H1 (cell line): ENCODE measurements around the gene ZDHHC8. TPM values are rescaled to one million over a fixed set of nuclear protein-coding genes. Genes with fewer than 3 reads are reported as not detected.

ENCODE experiments used
- CTCF ChIA-PET: fragments of 300-600 bp; sonication (Branson Sonifier 250); formaldehyde crosslinking; loops from one replicate; lab custom pipeline; 2021; ENCODE audit not compliant: partially characterized antibody; lab: Charles Lee
- POLR2A ChIA-PET: fragments of 300-600 bp; sonication (Branson Sonifier 250); formaldehyde crosslinking; loops from one replicate; lab custom pipeline; 2021; ENCODE audit warnings: inconsistent platforms; ENCODE audit not compliant: partially characterized antibody; lab: Charles Lee
- DNase-seq, 2 experiments: peaks; one replicate each; pipeline versions ENCODE4 v3.0.0 to v3.0.0-alpha.2; 2010 to 2022; ENCODE audit warnings: low spot score in 2 of 2, low read depth in 1 of 2, mixed read lengths in 1 of 2
- FAIRE-seq: peaks from 2 replicates; lab custom pipeline; 2011; peaks lifted over from hg19 to GRCh38; lab: Jason Lieb, UNC
- H2AFZ ChIP-seq: 2 replicates; pipeline ENCODE4 v1.8.1; 2012; ENCODE audit warnings: low read length, inconsistent platforms
- H2AK5ac ChIP-seq: 2 replicates; pipeline ENCODE4 v1.6.1; 2013; ENCODE audit warnings: low read depth, low read length
- H2BK120ac ChIP-seq: replicated peaks from 2 replicates; pipeline ENCODE3; 2013; ENCODE audit warnings: low read depth, low read length, inconsistent platforms
- H2BK12ac ChIP-seq: 2 replicates; pipeline ENCODE4 v1.6.1; 2013; ENCODE audit warnings: low read depth, low read length
- H2BK15ac ChIP-seq: 2 replicates; pipeline ENCODE4 v1.6.1; 2013; ENCODE audit warnings: low read length
- H2BK20ac ChIP-seq: 2 replicates; pipeline ENCODE4 v1.6.1; 2013; ENCODE audit warnings: low read length
- H2BK5ac ChIP-seq: 2 replicates; pipeline ENCODE4 v1.6.1; 2013; ENCODE audit warnings: low read depth, low read length
- H3K14ac ChIP-seq: 2 replicates; pipeline ENCODE4 v1.6.1; 2013; ENCODE audit warnings: inconsistent platforms; ENCODE audit not compliant: insufficient read length
- H3K18ac ChIP-seq: 2 replicates; pipeline ENCODE4 v1.6.1; 2013; ENCODE audit warnings: low read length; ENCODE audit errors: extremely low read depth
- H3K23ac ChIP-seq: 2 replicates; pipeline ENCODE4 v1.6.1; 2013; ENCODE audit warnings: inconsistent platforms; ENCODE audit not compliant: insufficient read length
- H3K23me2 ChIP-seq: 2 replicates; pipeline ENCODE4 v1.6.1; 2013; ENCODE audit warnings: low read depth, low read length
- H3K27ac ChIP-seq: 2 replicates; pipeline ENCODE4 v1.6.1; 2011; ENCODE audit warnings: low read depth, low read length, inconsistent platforms
- H3K27me3 ChIP-seq, 4 experiments: replicated peaks in 1 of 4; 1 replicate in 1 of 4; 2 replicates in 3 of 4; pipeline versions ENCODE4 v1.6.1 to v1.8.1; 2011 to 2013; ENCODE audit warnings: low read length in 3 of 4, mild to moderate bottlenecking in 3 of 4, inconsistent platforms in 2 of 4, mixed read lengths in 2 of 4, moderate library complexity in 1 of 4; ENCODE audit not compliant: control insufficient read depth in 3 of 4, insufficient read depth in 3 of 4; ENCODE audit errors: extremely low read depth in 1 of 4
- H3K36me3 ChIP-seq, 4 experiments: 2 replicates each; pipeline versions ENCODE4 v1.6.1 to v1.8.1; 2011 to 2013; ENCODE audit warnings: mild to moderate bottlenecking in 4 of 4, low read length in 3 of 4, moderate library complexity in 2 of 4, control low read depth in 1 of 4, inconsistent platforms in 1 of 4; ENCODE audit not compliant: insufficient read depth in 4 of 4, control insufficient read depth in 2 of 4
- H3K4ac ChIP-seq: replicated peaks from 2 replicates; pipeline ENCODE3; 2013; ENCODE audit warnings: low read length, low read depth, mixed read lengths, inconsistent platforms; ENCODE audit not compliant: insufficient read length
- H3K4me1 ChIP-seq, 4 experiments: replicated peaks in 1 of 4; 1 replicate in 1 of 4; 2 replicates in 3 of 4; pipeline versions ENCODE4 v1.6.1 to v1.8.1; 2011 to 2013; ENCODE audit warnings: low read length in 3 of 4, inconsistent platforms in 2 of 4, mixed read lengths in 1 of 4; ENCODE audit not compliant: insufficient read depth in 4 of 4, control insufficient read depth in 3 of 4
- H3K4me2 ChIP-seq, 2 experiments: 2 replicates each; pipeline versions ENCODE4 v1.6.1 to v1.8.1; 2011 to 2013; ENCODE audit warnings: low read depth in 2 of 2, low read length in 2 of 2, control low read depth in 1 of 2, inconsistent platforms in 1 of 2, mild to moderate bottlenecking in 1 of 2; ENCODE audit not compliant: insufficient read depth in 1 of 2
- H3K4me3 ChIP-seq, 4 experiments: fragments of 200-600, 300-600 bp in 1 of 4; sonication (generic), shearing (Covaris generic), sonication (Bioruptor Twin) in 1 of 4; 2 replicates each; pipeline versions ENCODE4 v1.5.1 to v1.8.1; 2011 to 2016; ENCODE audit warnings: low read length in 4 of 4, low read depth in 3 of 4, control low read depth in 2 of 4, inconsistent platforms in 2 of 4, mild to moderate bottlenecking in 2 of 4, mixed read lengths in 1 of 4, moderate library complexity in 1 of 4; ENCODE audit not compliant: insufficient read depth in 2 of 4; ENCODE audit errors: extremely low read depth in 1 of 4
- H3K56ac ChIP-seq: replicated peaks from 2 replicates; pipeline ENCODE3; 2013; ENCODE audit warnings: low read depth, mild to moderate bottlenecking, mixed read lengths, low read length, inconsistent platforms; ENCODE audit not compliant: insufficient read length
- H3K79me1 ChIP-seq: 2 replicates; pipeline ENCODE4 v1.6.1; 2013; ENCODE audit warnings: low read depth, low read length, control low read depth
- H3K79me2 ChIP-seq, 2 experiments: 2 replicates each; pipeline versions ENCODE4 v1.6.1 to v1.8.1; 2012 to 2013; ENCODE audit warnings: low read length in 2 of 2, mild to moderate bottlenecking in 2 of 2, inconsistent platforms in 1 of 2; ENCODE audit not compliant: insufficient read depth in 2 of 2, control insufficient read depth in 1 of 2
- H3K9ac ChIP-seq, 4 experiments: replicated peaks in 1 of 4; 1 replicate in 1 of 4; 2 replicates in 3 of 4; pipeline versions ENCODE4 v1.6.1 to v1.8.1; 2011 to 2013; ENCODE audit warnings: low read depth in 3 of 4, low read length in 3 of 4, control low read depth in 2 of 4, mild to moderate bottlenecking in 2 of 4, moderate library complexity in 2 of 4, inconsistent platforms in 1 of 4; ENCODE audit errors: extremely low read depth in 1 of 4
- H3K9me3 ChIP-seq, 2 experiments: 2 replicates each; pipeline versions ENCODE4 v1.6.1 to v1.8.1; 2012 to 2013; ENCODE audit warnings: mild to moderate bottlenecking in 2 of 2, moderate library complexity in 2 of 2, control low read depth in 1 of 2, inconsistent platforms in 1 of 2, low read depth in 1 of 2, low read length in 1 of 2, mixed read lengths in 1 of 2; ENCODE audit not compliant: insufficient read depth in 2 of 2
- H4K20me1 ChIP-seq, 2 experiments: replicated peaks in 1 of 2; 2 replicates each; pipeline versions ENCODE3 to v1.8.1; 2011 to 2013; ENCODE audit warnings: inconsistent platforms in 2 of 2, low read length in 2 of 2, mild to moderate bottlenecking in 1 of 2; ENCODE audit not compliant: insufficient read depth in 2 of 2, control insufficient read depth in 1 of 2
- H4K5ac ChIP-seq: 2 replicates; pipeline ENCODE4 v1.6.1; 2013; ENCODE audit warnings: low read length, low read depth, mixed read lengths, inconsistent platforms; ENCODE audit not compliant: insufficient read length
- H4K8ac ChIP-seq: 2 replicates; pipeline ENCODE4 v1.8.0; 2013; ENCODE audit warnings: mild to moderate bottlenecking, moderate library complexity, low read length, inconsistent platforms; ENCODE audit not compliant: insufficient read depth; ENCODE audit errors: extremely low read depth
- H4K91ac ChIP-seq: replicated peaks from 2 replicates; pipeline ENCODE3; 2013; ENCODE audit warnings: low read length, mixed read lengths, inconsistent platforms; ENCODE audit not compliant: insufficient read length
- BCL11A ChIP-seq, 2 experiments: IDR thresholded peaks; one replicate each; pipeline ENCODE4 v1.6.1; 2011; ENCODE audit warnings: low read depth in 2 of 2, low read length in 2 of 2, mild to moderate bottlenecking in 2 of 2
- EP300 ChIP-seq, 2 experiments: IDR thresholded peaks; 1 replicate in 1 of 2; 2 replicates in 1 of 2; pipeline ENCODE4 v1.6.1; 2011 to 2012; ENCODE audit warnings: low read depth in 2 of 2, low read length in 2 of 2, mild to moderate bottlenecking in 2 of 2, borderline replicate concordance in 1 of 2, inconsistent platforms in 1 of 2, moderate library complexity in 1 of 2
- GTF2F1 ChIP-seq: IDR thresholded peaks from 2 replicates; pipeline ENCODE4 v1.6.1; 2012; ENCODE audit warnings: low read depth, low read length, improper control_type of control experiment, borderline replicate concordance
- POLR2A ChIP-seq, 2 experiments: IDR thresholded peaks; 1 replicate in 1 of 2; 2 replicates in 1 of 2; pipeline ENCODE4 v1.6.1; 2011; ENCODE audit warnings: low read depth in 2 of 2, low read length in 2 of 2, mild to moderate bottlenecking in 2 of 2; ENCODE audit errors: control extremely low read depth in 1 of 2
- POU5F1 ChIP-seq: IDR thresholded peaks from 2 replicates; pipeline ENCODE4 v1.6.1; 2011; ENCODE audit warnings: low read depth, mild to moderate bottlenecking, low read length, moderate library complexity
- SIRT6 ChIP-seq: IDR thresholded peaks from one replicate; pipeline ENCODE4 v1.7.1; 2012; ENCODE audit warnings: low read length, inconsistent platforms
- SP4 ChIP-seq: IDR thresholded peaks from 2 replicates; pipeline ENCODE4 v1.6.1; 2012; ENCODE audit warnings: low read length, inconsistent platforms
- TEAD4 ChIP-seq: IDR thresholded peaks from 2 replicates; pipeline ENCODE4 v1.6.1; 2012; ENCODE audit warnings: low read depth, low read length, inconsistent platforms, mixed read lengths
- WGBS, 2 experiments: shearing (Covaris generic) in 1 of 2; methylation state at CpG; one replicate each; pipeline versions ENCODE4 v1.1.6 to v1.1.7; 2013 to 2015; ENCODE audit warnings: low lambda C conversion rate in 2 of 2, mixed read lengths in 2 of 2, inconsistent platforms in 1 of 2, low coverage in 1 of 2, missing lambda C conversion rate in 1 of 2; ENCODE audit not compliant: insufficient replicate concordance in 2 of 2, insufficient coverage in 1 of 2, insufficient read length in 1 of 2; ENCODE audit errors: extremely low coverage in 1 of 2, missing lambda C conversion rate in 1 of 2; 5-methylcytosine and 5-hydroxymethylcytosine counted together
- polyA plus RNA-seq, 7 experiments: library from polyadenylated mRNA; depleted of rRNA in 3 of 7; stranded (reverse) in 5 of 7; unstranded in 2 of 7; fragments of >200 nt in 5 of 7; fragments of 200-250 nt in 2 of 7; gene quantifications; 1 replicate in 5 of 7; 2 replicates in 1 of 7; 4 replicates in 1 of 7; pipeline versions ENCODE4 v1.2.1 to v1.2.3, GENCODE V29; 2011 to 2013; ENCODE audit warnings: missing spikeins in 2 of 7, mixed read lengths in 2 of 7
- total RNA-seq: library from RNA; stranded (reverse); fragmentation: NEBNext Ultra II Directional; extraction: Animal tissue kit (Norgen Biotek cat#: 25700); gene quantifications from 2 replicates; pipeline ENCODE4 v1.2.1, GENCODE V29; 2021

Gene ZDHHC8
- total and polyA plus RNA-seq, 2 of the 8 experiments (the other 6 are each of a cell fraction or from before 2014, with no cell fraction given): 18.6 to 65.6 TPM

DNA sequence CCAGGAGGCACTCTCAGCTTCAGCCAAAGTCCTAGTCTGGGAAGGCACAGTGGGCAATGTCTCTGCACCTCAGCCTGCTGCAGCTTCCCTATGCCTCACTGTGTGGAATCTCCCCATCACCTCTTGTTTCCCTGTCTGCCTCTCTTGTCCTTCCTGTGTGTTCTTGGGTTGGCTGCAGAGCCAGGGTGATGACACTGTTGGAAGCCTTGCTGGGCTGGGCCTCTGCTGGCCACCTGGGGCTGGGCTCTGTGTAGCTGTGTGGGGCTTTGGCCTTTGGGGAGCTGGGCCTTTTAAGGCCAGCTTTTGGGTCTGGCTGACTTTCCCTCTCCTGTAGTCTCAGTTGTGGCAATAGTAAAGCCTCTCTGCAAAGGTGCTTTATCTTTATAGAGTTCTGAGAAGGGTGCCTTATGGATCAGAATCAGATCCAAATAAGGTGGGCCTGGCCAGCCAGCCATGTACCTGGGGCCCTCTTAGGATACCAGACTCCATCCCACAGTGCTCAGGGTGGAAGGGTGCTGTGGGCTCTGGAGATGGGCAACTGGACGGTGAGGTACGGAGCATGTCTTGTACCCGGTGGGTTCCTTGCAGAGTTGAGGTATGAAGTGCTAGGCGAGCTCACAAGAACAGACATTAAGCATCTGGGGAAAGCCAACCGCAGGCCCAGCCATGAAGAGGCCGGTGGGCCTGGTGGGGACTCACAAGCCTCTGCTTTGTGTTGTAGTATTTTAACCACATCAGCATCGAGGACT, 26.0 kb upstream of the ZDHHC8 start:
- Histone ChIP-seq H3K36me3 (peaks cover 60 to 84% (median 67%) of the 10 kb centered on the region in 4 experiments), H2BK5ac (peak overlapping the region; percentile 60; the same call in 1 of the 2 replicates), H3K56ac (no peak overlapping the region), H3K18ac (no peak overlapping the region), H3K9me3 (no peaks in the 10 kb centered on the region), H3K14ac (no peak overlapping the region), H2BK20ac (no peak overlapping the region), H3K9ac (no peak overlapping the region), H3K4ac (no peak overlapping the region), H4K20me1 (peaks cover 21 to 49% of the 10 kb centered on the region in 2 experiments), H3K23me2 (no peaks in the 10 kb centered on the region)
- CTCF ChIA-PET: interaction anchor here (1.0 to 3.3 kb wide), 5 partner anchors 10 to 20 kb away, joined by 3 to 16 read pairs (median 6); no protein-coding TSS in a partner anchor
- no peak for FAIRE-seq
- no peak for TF ChIP-seq SP4
- no peak for TF ChIP-seq SIRT6
- TF ChIP-seq GTF2F1: no peak
- TF ChIP-seq POLR2A (IDR thresholded peaks at IDR 0.05; ENCODE audit: control extremely low read depth in 1 of 2, low read depth in 2 of 2, low read length in 2 of 2): no peak
- TF ChIP-seq TEAD4: no peak
- TF ChIP-seq BCL11A (IDR thresholded peaks at IDR 0.05; ENCODE audit: low read depth in 2 of 2, low read length in 2 of 2): no peak
- no peak for TF ChIP-seq EP300 (IDR thresholded peaks at IDR 0.05; ENCODE audit: borderline replicate concordance in 1 of 2, low read depth in 2 of 2, low read length in 2 of 2)
- TF ChIP-seq POU5F1: no peak
- TF ChIP-seq, all 59 proteins: peak for 0
- Histone ChIP-seq H4K91ac (no peak overlapping the region), H4K8ac (no peak overlapping the region), H2BK120ac (no peak overlapping the region), H2BK15ac (no peak overlapping the region), H3K4me2 (no peak overlapping the region), H3K27me3 (no peaks in the 10 kb centered on the region), H3K23ac (no peak overlapping the region), H3K79me2 (peaks cover 0 to 19% of the 10 kb centered on the region in 2 experiments; a peak in 3 of 4 replicates), H3K79me1 (peaks cover 14% of the 10 kb centered on the region), H2AK5ac (no peak overlapping the region), H3K4me3 (no peak overlapping the region), H2AFZ (no peak overlapping the region), H2BK12ac (no peak overlapping the region), H3K27ac (no peak overlapping the region), H3K4me1 (peaks cover 0 to 2% (median 0%) of the 10 kb centered on the region in 4 experiments; a peak in 1 of 7 replicates), H4K5ac (no peak overlapping the region)
- WGBS, 2 experiments: 93% methylated on average over 7 of the region's 7 CpGs; no CpG with 5 or more reads in 1 of the 2 experiments
- no peak for DNase-seq
- POLR2A ChIA-PET: interaction anchor here (1.2 to 29.4 kb wide), 4 partner anchors 6 to 26 kb away, joined by 6 to 598 read pairs (median 320); partner anchors contain the start of genes DGCR8, RANBP1 and TRMT2A
